ENCODE results near the gene ECSCR.

DNA sequence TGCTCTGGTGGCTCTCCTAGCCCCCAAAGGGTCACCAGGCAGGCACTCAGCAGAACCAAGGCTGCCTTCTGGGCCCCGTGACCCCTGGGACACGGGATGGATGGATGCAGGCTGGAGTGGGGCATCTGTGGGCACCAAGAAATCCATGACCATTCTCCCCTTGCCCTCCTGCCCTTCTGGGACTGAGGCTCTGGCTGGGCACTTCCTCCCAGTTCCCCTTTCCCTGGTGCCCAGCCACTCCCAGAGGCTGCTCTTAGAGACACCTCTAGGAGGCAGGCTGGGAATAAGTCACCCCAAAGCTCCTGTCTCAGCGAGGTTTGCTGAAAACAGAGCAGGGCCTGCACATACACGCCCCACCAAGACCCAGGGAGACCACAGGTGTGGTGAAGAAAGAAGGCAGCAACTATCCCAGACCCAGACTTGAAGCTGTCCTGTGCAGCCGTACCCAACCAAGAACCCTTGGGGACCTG is 19.1 kb upstream of the ECSCR start:
- TF ChIP-seq, protein P1, sequence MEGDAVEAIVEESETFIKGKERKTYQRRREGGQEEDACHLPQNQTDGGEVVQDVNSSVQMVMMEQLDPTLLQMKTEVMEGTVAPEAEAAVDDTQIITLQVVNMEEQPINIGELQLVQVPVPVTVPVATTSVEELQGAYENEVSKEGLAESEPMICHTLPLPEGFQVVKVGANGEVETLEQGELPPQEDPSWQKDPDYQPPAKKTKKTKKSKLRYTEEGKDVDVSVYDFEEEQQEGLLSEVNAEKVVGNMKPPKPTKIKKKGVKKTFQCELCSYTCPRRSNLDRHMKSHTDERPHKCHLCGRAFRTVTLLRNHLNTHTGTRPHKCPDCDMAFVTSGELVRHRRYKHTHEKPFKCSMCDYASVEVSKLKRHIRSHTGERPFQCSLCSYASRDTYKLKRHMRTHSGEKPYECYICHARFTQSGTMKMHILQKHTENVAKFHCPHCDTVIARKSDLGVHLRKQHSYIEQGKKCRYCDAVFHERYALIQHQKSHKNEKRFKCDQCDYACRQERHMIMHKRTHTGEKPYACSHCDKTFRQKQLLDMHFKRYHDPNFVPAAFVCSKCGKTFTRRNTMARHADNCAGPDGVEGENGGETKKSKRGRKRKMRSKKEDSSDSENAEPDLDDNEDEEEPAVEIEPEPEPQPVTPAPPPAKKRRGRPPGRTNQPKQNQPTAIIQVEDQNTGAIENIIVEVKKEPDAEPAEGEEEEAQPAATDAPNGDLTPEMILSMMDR (conservative IDR thresholded peaks at IDR 0.05; ENCODE audit: low read length): no peak
- no peak for TF ChIP-seq EZH2phosphoT487 (IDR thresholded peaks at IDR 0.05; ENCODE audit: borderline replicate concordance, low read depth, low read length)
